Activated naive CD4-positive, alpha-beta T cell treated with Interleukin-2 at 50 U/mL for 16 hours (primary cell): ENCODE data around the gene RHAG.

ENCODE experiments used
- DNase-seq: peaks from one replicate; pipeline ENCODE4 v3.0.0-alpha.2; 2020

The RHAG gene

GRCh38 chr6:49563006-49563886, 73.4 kb downstream of the RHAG start:
- no peak for DNase-seq

DNA sequence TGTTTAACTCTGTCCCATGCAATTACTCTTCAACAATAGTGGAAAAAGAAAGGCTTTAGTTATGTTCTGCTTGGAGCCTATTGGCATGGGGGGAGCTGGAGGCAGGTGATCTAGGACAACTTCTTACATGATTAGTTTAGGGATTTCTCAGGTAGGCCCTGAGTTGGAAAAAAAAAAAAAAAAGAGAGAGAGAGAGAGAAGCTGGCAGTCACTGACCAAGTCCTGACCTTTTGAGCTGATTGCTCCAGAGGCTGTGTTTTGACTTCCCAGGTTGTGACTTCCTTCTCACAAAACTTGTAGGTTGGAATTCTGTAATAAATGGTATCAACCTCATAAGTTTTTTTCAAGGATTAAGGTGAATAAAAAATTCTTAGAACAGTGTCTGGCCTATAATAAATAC, 78.4 kb downstream of the RHAG start:
- no peak for DNase-seq

- DNase-seq: no peak
Observed at GRCh38 chr6:49557177-49557576, 79.5 kb downstream of the RHAG start.

GRCh38 chr6:49556429-49556837, 80.2 kb downstream of the RHAG start:
- no peak for DNase-seq

DNA sequence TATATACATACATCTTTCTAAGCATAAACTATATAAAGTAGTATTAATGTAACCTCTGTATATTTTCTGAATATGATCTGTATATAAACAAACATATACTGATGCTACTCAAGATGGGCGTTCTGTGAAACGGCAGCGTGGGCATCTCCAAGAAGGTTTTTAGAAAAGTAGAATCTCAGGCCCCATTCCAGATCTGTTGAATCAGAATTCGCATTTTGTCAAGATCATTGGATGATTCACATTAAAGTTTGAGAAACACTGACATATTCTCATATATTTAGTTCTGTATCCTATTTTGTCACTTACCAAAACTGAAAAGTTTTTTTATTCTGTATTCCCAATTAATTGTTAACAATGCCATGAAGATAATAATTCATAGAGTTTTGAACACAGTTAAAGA, 80.7 kb downstream of the RHAG start:
- no peak for DNase-seq
